Stimulated activated CD8-positive, alpha-beta memory T cell treated with anti-CD3 and anti-CD28 coated beads, Interleukin-7, amount 100 ng/mL, for 1 hour (primary cell): Measurements from ENCODE around the gene TSPEAR.
"Not testable (repeated sequence)": the region's sequence is repeated elsewhere in the genome, so short reads cannot be mapped to it uniquely, and the experiment has no call there.

Source experiments
- DNase-seq, 2 donors: peaks; one replicate each; pipeline ENCODE4 v3.0.0-alpha.2; 2020; ENCODE audit warnings: low read depth in 2 of 2

The TSPEAR gene

GRCh38 chr21:44503006-44503889 lies 208.1 kb downstream of the TSPEAR start:
- DNase-seq: not testable (repeated sequence)

GRCh38 chr21:44502171-44502958 lies 209.0 kb downstream of the TSPEAR start:
- no peak for DNase-seq

- DNase-seq: no peak
Observed at GRCh38 chr21:44500111-44500510, 211.3 kb downstream of the TSPEAR start.

- no peak for DNase-seq
Observed at GRCh38 chr21:44499631-44500030, 211.7 kb downstream of the TSPEAR start.

DNA sequence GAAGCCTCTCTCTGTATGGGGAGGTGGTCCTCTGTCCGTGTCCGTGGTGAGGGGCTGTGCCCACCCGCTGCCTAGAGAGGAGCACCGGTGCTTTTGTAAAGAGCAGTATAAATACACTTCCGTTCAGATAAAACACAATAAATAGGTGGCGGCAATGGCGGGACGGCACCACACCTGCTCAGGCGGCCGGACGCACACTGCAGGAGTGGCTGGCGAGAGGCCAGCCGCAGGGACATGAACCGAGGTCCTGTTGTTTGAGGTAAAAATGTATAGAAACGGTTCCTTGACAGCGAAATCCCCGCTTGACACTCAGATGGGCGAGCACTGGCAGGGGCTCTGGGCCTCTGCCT lies 212.2 kb downstream of the TSPEAR start:
- DNase-seq: no peak

DNA sequence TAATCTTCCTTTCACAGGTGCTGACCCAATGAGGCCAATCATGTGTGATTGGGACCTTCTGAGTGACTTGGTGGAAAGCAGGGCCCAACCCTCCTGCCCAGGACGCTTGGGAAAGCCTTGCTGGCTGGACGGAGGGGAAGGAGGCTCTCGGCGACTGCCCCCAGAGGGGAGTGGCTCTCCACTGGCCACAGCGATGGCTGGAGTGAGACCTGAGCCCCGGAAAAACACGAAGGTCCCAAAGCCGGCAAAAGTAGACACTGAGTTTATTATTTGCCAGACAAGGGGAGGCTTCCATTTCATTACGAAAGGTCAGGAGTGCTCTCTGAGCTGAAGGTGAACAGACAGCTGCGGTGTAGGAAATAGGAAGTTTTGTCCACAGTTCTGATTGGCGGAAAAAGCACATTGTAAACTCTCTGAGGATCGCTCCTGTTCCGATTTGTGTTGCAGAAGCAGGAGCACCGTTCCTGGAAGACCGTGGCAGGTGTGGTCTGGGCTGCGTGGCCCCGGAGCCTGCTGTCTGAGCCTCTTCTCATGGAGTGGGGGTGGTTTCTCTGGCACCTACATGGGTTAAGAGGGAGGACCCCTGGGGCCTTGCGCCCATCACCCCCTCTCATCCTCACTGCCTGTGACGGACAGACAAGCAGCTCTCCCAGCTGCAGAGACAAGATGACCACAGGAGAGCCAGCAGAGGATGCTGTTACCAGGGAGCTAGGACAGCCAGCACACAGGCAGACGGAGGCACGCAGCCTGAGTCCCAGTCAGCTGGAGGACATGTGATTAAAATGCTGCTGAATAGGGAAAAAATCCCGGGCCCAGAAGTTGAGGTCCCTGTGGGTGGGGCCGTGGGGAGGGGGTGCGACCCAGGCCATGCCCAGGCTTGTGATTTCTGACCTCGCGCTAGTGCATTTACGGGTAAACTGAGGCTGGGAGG lies 212.8 kb downstream of the TSPEAR start:
- no peak for DNase-seq

DNA sequence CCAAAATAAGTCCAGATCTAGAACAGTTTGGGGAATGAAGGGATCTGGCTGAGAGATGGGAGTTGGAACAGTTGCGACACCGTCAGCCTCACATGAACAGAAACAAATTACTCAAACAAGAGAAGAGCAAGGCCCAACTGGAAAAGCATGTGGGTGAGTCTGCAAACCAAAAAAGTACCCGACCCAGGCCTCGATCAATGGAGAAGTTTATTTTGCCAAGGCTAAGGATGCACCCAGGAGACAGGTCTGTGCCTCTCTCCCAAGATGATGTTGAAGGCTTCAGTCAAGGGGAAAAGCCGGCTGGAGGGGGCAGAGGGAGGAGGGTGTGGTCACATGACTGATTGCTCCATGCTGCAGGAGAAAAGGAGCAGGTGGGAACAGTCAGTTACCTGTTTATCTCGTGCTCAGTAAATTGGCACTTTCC lies 213.7 kb downstream of the TSPEAR start:
- DNase-seq: no peak

DNA sequence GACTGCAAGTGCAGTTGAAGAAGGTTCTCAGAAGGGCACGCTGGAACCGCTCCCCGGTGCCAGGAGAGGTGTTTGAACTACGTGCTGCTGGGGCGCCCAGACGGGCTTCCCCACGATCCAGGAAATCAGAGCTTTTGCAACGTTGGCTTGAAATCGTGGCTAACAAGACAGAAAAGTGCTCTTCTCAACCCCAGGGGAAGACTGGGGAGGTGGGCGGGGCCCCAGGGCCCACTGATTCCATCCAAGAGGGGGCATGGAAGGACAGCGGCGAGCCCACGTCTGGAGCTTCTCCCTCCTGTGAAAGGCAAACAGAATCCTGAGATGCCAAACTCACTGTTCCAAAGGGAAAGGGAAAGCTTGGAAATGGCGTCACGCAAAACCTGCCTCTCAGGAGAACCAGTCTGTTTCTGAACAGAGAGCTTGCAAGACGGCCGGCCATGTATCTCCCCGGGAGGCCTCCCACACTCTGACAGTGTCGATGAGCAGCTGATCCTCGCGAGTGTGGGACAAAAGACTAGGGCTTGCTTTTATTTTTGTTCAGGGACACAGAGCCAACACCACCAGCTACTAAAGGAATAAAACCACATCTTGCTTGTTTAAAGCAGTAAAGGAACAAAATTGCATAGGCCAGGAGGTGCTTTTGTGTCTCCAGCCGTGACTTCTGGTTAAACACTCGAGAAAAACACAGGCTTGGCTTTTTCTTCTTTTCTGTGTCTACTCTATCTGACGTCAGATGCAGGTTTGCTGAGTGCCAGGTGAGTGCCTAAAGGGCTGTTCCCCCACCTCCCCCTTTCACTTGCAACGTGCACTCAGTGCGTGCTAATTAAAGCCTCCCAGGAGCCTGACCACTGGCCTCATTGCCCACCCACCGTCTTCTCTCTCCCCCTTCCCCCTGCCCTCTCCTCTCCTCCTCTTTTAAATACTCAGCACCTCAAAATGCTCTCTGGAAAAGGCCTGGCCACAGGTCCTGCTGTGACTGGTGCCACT lies 214.5 kb downstream of the TSPEAR start:
- DNase-seq: no peak

GRCh38 chr21:44495611-44496563 lies 215.5 kb downstream of the TSPEAR start:
- no peak for DNase-seq

GRCh38 chr21:44494956-44495355 lies 216.4 kb downstream of the TSPEAR start:
- no peak for DNase-seq

- no peak for DNase-seq
Observed at GRCh38 chr21:44494418-44494817, 217.0 kb downstream of the TSPEAR start.

GRCh38 chr21:44492567-44493385 lies 218.6 kb downstream of the TSPEAR start:
- DNase-seq: no peak

GRCh38 chr21:44490816-44491215 lies 220.6 kb downstream of the TSPEAR start:
- DNase-seq: no peak

DNA sequence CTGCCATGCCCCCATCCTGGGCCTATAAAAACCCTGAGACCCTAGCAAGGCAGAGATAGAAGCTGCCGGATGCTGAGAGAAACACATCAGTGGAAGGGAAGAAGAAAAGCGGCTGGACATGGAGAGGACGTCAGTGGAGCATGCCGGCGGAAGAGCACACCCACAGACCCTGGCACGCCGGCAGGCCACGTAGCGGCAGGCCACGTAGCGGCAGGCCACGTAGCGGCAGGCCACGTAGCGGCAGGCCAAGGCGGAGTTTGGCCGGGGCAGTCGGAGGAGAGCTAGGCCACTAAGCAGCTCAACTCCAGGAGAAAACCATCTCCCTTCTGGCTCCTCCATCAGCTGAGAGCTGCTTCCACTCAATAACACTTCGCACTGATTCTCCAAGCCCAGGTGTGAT lies 221.0 kb downstream of the TSPEAR start:
- no peak for DNase-seq

DNA sequence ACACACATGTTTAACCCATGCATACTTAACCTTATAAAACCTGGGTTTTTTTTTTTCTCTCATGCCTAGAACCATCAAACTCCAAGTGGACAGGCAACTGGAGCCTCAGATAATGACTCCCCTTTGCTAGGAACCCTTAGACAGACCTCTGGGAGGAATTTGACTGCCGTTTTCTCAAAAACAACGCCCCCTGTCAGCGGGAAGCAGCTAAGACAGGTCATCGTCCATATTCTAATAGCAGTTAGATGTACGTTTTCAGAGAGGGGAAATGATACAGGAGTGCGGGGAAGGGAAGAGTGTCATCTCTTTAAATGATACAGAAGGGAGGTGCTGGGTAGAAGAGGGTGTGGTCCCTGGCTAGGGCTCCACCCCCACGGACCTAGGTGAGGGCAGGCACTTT lies 221.4 kb downstream of the TSPEAR start:
- no peak for DNase-seq

- peak in 1 of 2 donors; percentile 24 for DNase-seq
Observed at GRCh38 chr21:44487831-44488230, 223.5 kb downstream of the TSPEAR start.

DNA sequence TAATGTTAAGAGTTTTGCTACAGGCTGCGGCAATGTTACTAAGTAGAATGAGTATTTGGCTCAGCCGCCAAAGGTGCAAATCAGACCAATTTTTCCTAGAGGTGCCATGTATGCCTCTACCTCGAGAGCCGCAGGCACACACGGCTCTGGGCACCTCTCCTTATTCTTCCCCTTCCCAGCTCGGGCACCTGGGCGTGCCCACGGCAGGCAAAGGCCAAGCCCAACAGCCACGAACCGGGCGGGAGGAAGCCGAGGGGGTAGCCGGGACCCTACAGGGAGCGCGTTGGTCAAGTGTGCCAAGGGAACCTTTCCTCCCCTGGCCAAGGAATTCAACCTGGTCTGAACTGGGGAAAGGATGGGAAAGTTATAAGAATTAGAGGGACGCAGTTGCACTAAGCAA lies 225.1 kb downstream of the TSPEAR start:
- no peak for DNase-seq

DNA sequence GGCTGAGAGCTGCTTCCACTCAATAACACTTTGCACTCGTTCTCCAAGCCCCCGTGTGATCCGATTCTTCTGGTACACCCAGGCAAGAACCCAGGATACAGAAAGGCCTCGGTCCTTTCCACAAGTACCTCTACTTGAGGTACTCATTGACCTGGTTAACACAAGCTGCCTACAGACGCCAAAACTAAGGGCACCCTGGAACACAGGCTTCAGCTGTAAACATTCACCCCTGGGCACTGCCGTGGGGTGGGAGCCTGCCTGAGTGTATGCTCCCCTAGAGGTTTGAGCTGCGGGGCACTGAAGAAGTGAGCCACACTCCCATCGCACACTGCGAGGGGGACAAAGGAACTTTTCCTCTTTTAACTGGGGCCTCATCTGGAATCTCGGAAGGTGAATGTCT lies 225.6 kb downstream of the TSPEAR start:
- DNase-seq: no peak
